SK-MEL-5 (cell line): ENCODE results near the gene HLA-E. TPM values are rescaled to one million over a fixed set of nuclear protein-coding genes. Genes with fewer than 3 reads are reported as not detected.

Experiments used
- DNase-seq: peaks from one replicate; pipeline ENCODE4 v3.0.0-alpha.2; 2016; ENCODE audit warnings: low read depth, low spot score
- in situ Hi-C: cut with HindIII; loops from 2 replicates; pipeline ENCODE4 v1.10.0; 2016; ENCODE audit warnings: low sequenced_read_pairs, high pct_unique_total_duplicates, low pct_unique_long_range_greater_than_20kb
- polyA plus RNA-seq, 2 experiments: library from polyadenylated mRNA; depleted of rRNA; stranded (reverse); fragments of >200 nt; gene quantifications; 2 replicates each; pipeline ENCODE4 v1.2.3, GENCODE V29; 2015
- total RNA-seq: library from RNA; depleted of rRNA; stranded (reverse); fragments of >200 nt; shearing (Covaris generic); gene quantifications from 2 replicates; pipeline ENCODE4 v1.2.3, GENCODE V29; 2014; rRNA removed

Gene HLA-E
- total RNA-seq = 174 and 181 TPM in 2 replicates
- polyA plus RNA-seq (2015; cell fraction: cytosol; rRNA removed) = 183 and 184 TPM in 2 replicates
- polyA plus RNA-seq (2015; cell fraction: nucleus; rRNA removed) = 52.7 and 61.6 TPM in 2 replicates

- in situ Hi-C loops = no loop called here
- peak; percentile 99 for DNase-seq
Observed at GRCh38 chr6:30489081-30490025, at the start of gene HLA-E. Gene HLA-E (plus strand): TSS chr6:30489509. CDS start chr6:30489532, 23 bp downstream.

- no peak for DNase-seq
- in situ Hi-C loops = no loop called here
Observed at GRCh38 chr6:30441171-30441570, 48.1 kb upstream of the HLA-E start.

GRCh38 chr6:30443657-30444450 is 45.5 kb upstream of the HLA-E start:
- in situ Hi-C loops = no loop called here
- DNase-seq = no peak

GRCh38 chr6:30444451-30444742 is 44.9 kb upstream of the HLA-E start:
- no peak for DNase-seq
- in situ Hi-C loops = no loop called here

- no peak for DNase-seq
- in situ Hi-C loops = no loop called here
Observed at GRCh38 chr6:30446259-30446658, 43.0 kb upstream of the HLA-E start.

DNA sequence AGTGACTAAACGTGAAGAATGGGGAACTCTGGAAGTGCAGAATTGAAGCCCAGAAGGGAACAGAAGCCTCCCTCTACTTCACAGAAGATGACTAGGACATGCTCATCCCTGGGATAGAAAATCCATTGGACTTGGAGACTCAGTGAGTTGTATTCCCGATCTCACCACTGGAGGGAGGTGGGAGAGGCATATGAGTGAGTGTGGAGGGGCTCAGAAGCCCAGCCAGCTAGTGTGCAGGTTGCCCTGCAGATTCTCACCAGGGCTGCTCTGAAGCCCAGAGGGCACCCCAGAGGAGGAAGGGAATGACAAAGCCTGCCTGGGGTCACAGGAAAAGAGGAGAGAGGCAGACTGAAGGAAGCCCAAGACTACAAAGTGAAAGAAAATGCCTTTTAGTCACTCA is 42.1 kb upstream of the HLA-E start:
- in situ Hi-C loops = no loop called here
- peak; percentile 69 for DNase-seq

GRCh38 chr6:30450548-30450908 is 38.8 kb upstream of the HLA-E start:
- DNase-seq = no peak

GRCh38 chr6:30450909-30451841 is 38.1 kb upstream of the HLA-E start:
- in situ Hi-C loops = no loop called here
- no peak for DNase-seq

More at GRCh38 chr6:30450548-30450908, 38.8 kb upstream of the HLA-E start:
- in situ Hi-C loops = no loop called here

DNA sequence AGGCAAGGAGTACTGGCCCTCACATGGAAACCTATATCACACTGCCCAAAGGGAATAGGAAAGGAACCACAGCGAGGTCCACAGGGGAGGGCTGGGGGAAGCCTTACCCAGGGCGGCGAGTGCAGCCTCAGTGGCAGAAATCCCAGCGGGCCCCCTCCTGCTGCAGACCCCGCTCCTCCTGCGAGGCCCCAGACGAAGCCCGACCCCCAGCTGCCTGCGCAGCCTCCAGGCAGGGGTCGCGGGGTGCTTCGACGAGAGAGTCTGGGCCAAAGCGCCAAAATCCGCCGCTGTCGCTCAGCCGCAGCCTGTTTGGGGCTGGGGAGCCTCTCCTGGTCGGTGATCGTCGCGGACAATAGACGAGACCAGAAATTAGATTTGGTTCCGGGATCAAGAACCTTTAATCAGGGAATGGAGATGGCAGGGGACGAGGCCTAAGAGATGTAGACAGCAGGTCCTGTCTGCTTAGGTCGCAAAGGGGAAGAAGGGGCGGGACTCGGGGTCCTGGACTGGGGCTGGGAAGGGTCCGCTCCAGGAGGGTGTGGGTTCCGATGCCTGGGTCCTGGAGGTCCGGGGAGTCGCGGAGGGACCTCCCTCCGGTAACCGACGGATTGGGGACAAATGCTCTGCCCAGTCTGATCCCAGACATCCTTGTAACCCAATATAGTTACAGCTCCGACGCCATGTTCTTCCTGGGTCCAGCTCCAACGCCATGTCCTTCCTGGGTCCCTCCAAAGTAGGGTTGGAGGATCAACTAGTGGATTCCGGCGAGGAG is 36.4 kb upstream of the HLA-E start:
- in situ Hi-C loops = no loop called here

GRCh38 chr6:30453508-30454116 is 35.7 kb upstream of the HLA-E start:
- in situ Hi-C loops = no loop called here
- peak; percentile 93 for DNase-seq

More for the DNA sequence above, 36.4 kb upstream of the HLA-E start:
- no peak for DNase-seq

DNA sequence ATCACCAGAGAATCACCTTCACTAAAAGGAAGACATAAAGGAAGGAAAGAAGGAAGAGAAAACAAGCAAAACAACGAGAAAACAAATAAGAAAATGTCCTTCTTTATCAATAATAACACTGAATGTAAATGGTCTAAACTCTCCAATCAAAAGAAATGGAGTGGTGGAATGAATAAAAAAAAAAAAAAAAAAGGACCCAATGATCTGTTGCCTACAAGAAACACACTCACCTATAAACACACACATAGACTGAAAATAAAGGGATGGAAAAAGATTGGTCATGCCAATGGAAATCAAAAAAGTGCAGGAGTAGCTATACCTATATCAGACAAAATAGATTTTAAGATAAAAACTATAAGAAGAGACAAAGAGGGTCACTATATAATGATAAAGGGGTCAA is 30.2 kb upstream of the HLA-E start:
- in situ Hi-C loops = no loop called here

GRCh38 chr6:30461055-30461454 is 28.3 kb upstream of the HLA-E start:
- DNase-seq = no peak
- in situ Hi-C loops = no loop called here

More for the DNA sequence above, 30.2 kb upstream of the HLA-E start:
- DNase-seq = no peak

GRCh38 chr6:30462482-30462881 is 26.8 kb upstream of the HLA-E start:
- no peak for DNase-seq
- in situ Hi-C loops = no loop called here

GRCh38 chr6:30463242-30463641 is 26.1 kb upstream of the HLA-E start:
- no peak for DNase-seq
- in situ Hi-C loops = no loop called here

- DNase-seq = no peak
- in situ Hi-C loops = no loop called here
Observed at GRCh38 chr6:30463651-30464618, 25.4 kb upstream of the HLA-E start.
